ENCODE measurements around the gene TAOK1.

- TF ChIP-seq, protein P1, sequence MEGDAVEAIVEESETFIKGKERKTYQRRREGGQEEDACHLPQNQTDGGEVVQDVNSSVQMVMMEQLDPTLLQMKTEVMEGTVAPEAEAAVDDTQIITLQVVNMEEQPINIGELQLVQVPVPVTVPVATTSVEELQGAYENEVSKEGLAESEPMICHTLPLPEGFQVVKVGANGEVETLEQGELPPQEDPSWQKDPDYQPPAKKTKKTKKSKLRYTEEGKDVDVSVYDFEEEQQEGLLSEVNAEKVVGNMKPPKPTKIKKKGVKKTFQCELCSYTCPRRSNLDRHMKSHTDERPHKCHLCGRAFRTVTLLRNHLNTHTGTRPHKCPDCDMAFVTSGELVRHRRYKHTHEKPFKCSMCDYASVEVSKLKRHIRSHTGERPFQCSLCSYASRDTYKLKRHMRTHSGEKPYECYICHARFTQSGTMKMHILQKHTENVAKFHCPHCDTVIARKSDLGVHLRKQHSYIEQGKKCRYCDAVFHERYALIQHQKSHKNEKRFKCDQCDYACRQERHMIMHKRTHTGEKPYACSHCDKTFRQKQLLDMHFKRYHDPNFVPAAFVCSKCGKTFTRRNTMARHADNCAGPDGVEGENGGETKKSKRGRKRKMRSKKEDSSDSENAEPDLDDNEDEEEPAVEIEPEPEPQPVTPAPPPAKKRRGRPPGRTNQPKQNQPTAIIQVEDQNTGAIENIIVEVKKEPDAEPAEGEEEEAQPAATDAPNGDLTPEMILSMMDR (IDR thresholded peaks at IDR 0.05) = no peak
- no peak for TF ChIP-seq POLR2A (IDR thresholded peaks at IDR 0.05)
These were observed 183.4 kb downstream of the TAOK1 start for GRCh38 chr17:29573558-29573869.

Data from uterus (tissue), 2 donors.